Rectal smooth muscle tissue (tissue), 1 donor: ENCODE results near the gene PPIF.
A peak's percentile ranks its signal among the peaks of the same experiment; 100 is the strongest.

ENCODE experiments used
- H3K27ac ChIP-seq: one replicate; pipeline ENCODE4 v1.7.0; 2013; ENCODE audit warnings: low read depth, low read length, inconsistent platforms
- H3K27me3 ChIP-seq: one replicate; pipeline ENCODE4 v1.7.0; 2013; ENCODE audit warnings: low read length; ENCODE audit not compliant: control insufficient read depth, insufficient read depth
- H3K36me3 ChIP-seq: one replicate; pipeline ENCODE4 v1.7.0; 2013; ENCODE audit warnings: low read length; ENCODE audit not compliant: control insufficient read depth, insufficient read depth
- H3K4me1 ChIP-seq: one replicate; pipeline ENCODE4 v1.7.0; 2013; ENCODE audit warnings: low read length; ENCODE audit not compliant: control insufficient read depth, insufficient read depth
- H3K4me3 ChIP-seq: one replicate; pipeline ENCODE4 v1.7.0; 2013; ENCODE audit warnings: low read length
- H3K9ac ChIP-seq: one replicate; pipeline ENCODE4 v1.7.0; 2013; ENCODE audit warnings: low read length

The PPIF gene

DNA sequence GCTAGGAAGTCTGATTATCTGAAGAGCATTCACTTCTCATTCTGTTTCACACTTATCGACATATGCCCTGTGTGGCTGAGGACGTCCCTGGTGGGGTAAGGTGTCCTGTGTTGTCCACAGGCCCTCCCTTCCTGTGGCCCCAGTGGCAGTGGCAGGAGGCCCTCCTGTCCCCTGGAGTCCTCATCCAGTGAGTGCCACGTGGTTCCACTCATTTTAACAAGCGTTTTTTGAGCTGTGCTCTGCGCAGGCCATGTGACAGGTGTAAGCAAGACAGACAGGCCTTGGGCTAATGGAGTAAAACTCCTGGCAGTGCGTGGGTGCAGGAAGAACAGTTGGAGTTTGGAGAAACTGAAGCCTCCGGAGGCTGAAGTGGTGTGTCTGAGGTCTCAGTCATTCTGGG lies 39.3 kb upstream of the PPIF start:
- Histone ChIP-seq H3K36me3 (peaks cover 66% of the 10 kb centered on the region), H3K4me3 (no peak overlapping the region), H3K9ac (no peak overlapping the region), H3K4me1 (no peaks in the 10 kb centered on the region), H3K27me3 (no peaks in the 10 kb centered on the region), H3K27ac (no peak overlapping the region)

DNA sequence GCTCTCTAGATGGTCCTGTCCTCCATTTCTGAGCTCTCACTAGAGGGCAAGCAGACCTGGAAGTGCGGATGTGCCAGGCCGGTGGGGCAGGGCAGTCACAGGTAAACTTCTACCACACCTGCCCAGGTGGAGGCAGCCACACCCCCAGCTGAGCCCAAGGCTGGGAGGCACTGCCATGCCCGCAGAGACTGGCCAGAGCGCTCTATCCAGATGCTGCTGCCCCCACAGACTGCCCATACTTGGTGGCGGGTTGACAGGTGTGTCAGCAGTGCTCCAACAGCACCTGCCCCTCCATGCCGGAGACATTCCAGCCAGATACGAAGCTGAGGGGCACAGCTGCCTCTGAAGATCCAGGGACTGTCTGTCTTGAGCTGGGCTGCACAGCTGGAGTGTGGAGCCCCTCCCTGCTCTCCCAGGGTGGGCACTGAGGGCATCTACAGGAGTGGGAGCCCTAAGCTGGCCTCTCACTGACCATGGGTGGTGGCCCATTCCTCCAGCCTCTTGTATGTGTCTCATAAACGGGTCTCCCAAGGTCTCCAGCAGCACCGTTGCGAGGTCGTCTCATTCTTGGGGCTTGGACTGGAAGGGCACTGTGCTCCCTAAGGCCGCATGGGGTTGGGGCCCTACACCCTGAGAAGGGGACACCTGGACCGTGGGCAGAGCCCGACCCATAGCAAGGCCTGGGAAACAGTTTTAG lies 38.2 kb upstream of the PPIF start:
- Histone ChIP-seq H3K27me3 (no peaks in the 10 kb centered on the region), H3K27ac (no peak overlapping the region), H3K4me3 (no peak overlapping the region), H3K36me3 (peaks cover 61% of the 10 kb centered on the region), H3K4me1 (no peaks in the 10 kb centered on the region), H3K9ac (no peak overlapping the region)

DNA sequence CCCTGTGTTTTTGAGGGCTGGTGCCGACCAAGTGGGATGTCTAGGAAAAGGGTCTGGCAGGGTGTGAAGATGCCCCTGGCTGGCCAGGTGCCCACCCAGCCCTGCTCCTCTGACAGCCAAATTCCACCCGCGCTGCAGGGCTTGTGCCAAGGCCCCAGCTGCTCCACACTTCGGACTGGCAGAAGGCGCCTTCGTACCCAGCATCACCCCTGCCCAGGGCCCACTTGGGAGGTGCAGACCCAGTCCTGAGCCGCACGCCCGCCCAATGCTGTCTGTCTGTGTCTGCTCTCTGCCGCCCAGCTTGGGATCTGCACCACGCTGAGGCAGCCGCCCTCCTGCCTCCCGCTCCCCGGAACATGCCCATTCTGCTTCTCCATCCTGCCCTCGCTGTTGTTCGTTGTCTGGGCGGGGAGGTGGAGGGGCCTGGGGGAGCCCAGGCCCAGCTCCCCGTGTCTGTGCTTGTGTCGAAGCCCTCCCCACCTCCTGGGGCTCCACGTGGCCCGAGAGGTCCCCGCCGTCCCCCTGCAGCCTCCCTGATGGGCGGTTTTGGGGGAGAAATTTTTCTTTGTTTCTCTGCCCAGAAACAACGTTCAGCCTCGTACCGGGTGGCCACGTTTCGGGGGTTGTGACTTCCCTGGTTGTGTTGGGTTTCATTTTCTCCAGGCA lies 36.9 kb upstream of the PPIF start:
- Histone ChIP-seq H3K4me3 (no peak overlapping the region), H3K27ac (peak overlapping the region; percentile 34), H3K27me3 (no peaks in the 10 kb centered on the region), H3K4me1 (no peaks in the 10 kb centered on the region), H3K36me3 (peaks cover 49% of the 10 kb centered on the region), H3K9ac (no peak overlapping the region)

DNA sequence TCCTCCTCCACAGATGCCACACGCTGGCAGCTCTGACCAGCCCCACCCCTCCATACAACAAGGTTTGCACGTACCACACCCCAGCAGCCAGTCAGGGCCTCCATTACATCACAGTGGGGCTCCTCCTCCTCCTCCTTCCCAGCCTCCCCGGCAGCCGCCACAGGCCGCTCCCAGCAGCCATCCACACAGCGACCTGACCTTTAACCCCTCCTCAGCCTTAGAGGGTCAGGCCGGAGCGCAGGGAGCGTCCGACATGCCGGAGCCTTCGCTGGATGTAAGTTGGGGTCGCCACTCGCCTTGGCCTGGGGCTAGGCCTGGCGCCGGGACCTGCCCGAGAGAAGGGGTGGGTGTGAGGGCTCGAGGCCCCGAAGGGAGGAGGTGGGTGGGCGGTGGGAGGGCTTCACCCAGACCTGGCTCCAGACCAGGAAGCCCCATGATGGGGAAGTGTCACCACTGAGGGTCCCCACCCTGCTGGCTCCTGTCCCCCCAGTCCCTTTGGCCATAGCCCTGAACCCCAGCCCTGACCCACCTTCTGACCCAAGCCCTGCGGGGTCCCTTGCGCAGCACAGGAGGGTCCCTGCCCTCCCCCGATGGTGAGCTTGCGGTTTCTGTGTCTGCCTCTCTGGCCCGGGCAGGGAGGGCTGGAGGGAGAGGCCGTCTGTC lies 36.2 kb upstream of the PPIF start:
- Histone ChIP-seq H3K9ac (no peak overlapping the region), H3K4me3 (no peak overlapping the region), H3K4me1 (no peaks in the 10 kb centered on the region), H3K36me3 (peaks cover 49% of the 10 kb centered on the region), H3K27ac (peak overlapping the region; percentile 23), H3K27me3 (no peaks in the 10 kb centered on the region)

DNA sequence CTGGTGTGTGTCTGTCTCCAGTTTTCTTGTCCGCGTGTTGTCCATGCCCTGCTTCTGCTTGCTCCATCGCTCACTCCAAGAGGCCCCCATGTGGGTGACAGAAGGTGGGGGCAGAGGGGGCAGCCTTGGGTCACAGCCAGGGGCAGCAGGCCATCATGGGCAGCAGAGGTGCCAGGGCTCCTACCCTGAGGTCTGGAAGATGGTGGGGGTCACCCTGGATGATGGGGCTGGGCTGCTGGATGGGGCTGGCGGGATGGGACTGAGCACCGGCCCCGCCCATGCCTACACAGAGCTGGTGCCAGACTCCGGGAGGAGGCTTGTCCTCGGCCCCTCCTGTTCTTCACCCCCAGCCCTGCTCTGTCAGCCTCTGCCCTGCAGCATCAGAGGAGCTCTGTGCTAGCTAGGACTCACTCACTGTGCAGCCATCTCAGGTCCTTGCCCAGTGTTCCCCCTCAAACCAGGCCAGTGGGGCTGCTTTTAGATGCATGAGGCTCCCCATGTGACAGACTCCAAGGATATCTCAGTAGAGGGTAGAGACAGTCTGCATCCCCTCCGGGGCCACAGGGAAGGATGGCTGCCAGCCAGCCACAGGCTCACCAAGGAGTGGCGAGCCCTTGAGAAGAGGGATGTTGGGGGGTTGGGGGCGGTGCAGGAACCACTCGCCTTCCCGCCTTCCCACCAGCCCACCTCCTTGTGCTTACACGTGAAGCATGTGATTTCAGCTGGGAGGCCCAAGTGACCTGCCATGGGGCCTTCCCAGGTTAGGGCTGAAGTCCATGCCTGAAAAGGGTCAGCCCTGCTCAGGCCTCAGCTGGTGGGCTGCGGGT lies 35.5 kb upstream of the PPIF start:
- Histone ChIP-seq H3K4me1 (no peaks in the 10 kb centered on the region), H3K4me3 (no peak overlapping the region), H3K36me3 (peaks cover 42% of the 10 kb centered on the region), H3K27ac (no peak overlapping the region), H3K9ac (no peak overlapping the region), H3K27me3 (no peaks in the 10 kb centered on the region)

DNA sequence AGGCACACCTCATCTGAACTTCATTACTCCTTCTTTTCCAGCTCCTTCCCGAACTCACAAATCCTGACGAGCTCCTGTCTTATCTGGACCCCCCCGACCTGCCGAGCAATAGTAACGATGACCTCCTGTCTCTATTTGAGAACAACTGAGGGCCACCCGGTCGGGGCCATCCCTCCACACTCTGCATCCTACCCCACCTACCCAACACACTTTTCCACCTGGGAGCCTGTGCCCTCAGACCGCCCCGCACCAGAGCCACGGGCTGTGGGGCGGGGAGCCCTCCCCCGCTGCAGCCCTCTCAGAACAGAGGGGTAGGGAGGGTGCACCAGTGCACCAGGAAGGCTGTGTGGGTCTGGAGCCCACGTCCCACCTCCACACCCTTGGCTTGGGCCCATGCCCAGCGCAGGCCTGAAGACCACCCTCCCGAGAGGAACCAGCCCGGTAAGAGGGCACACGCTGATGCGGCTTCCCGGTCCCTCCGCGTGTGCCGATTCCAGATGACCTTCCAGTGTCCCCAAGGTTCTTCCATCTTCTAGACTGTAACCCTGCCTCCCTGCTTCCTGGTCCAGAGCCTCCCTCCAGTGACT lies 34.6 kb upstream of the PPIF start:
- Histone ChIP-seq H3K27ac (no peak overlapping the region), H3K27me3 (no peaks in the 10 kb centered on the region), H3K4me3 (no peak overlapping the region), H3K36me3 (peaks cover 33% of the 10 kb centered on the region), H3K9ac (no peak overlapping the region), H3K4me1 (no peaks in the 10 kb centered on the region)

DNA sequence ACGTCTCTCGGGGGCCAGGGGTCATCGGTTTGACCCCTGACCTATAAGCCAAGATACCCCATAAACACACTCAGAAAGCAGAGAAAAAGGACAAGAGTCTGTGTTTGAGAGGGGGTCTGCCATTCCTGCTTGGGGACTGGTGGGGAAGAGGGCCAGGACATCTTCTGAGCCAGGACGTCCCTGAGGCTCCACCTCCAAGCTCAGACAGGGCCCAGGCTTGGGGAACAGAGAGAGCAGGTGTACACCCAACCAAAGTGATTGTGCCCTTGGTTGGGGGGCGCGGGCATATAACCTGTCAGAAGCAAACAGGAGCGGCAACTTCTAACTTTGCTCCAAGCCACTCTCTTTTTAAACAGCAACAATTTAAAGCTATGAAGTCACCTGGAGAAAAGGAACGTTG lies 33.9 kb upstream of the PPIF start:
- Histone ChIP-seq H3K27ac (no peak overlapping the region), H3K4me1 (no peaks in the 10 kb centered on the region), H3K36me3 (peaks cover 27% of the 10 kb centered on the region), H3K9ac (no peak overlapping the region), H3K4me3 (no peak overlapping the region), H3K27me3 (no peaks in the 10 kb centered on the region)

DNA sequence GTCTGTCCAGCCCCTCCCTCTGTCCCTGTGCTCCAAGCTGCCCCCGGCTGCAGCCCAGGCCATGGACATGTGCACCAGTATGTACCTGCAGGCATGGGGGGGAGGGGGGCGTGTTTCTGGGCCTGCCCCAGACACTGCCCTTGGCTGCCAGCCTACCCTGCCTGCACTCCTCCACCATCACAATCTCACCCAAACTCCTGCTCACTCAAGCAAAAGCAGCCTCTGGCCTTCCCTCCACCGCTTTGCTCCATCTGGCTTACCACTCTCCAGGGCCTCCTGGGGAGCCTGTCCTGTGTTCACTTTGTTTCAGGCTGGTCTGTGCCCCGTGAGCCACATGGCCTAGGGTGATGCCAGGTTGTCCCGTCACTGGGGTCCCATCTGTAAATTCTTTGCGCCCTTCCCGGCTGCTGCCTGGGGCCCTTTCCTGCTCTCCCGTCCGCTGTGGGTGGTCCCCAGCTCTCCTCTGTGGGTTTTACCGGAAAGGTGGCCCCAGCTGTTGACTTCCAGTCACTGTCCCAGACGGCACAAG lies 33.3 kb upstream of the PPIF start:
- H3K27ac ChIP-seq: no peak overlapping the region
- H3K4me1 ChIP-seq: no peaks in the 10 kb centered on the region
- no peaks in the 10 kb centered on the region for H3K27me3 ChIP-seq
- peaks cover 24% of the 10 kb centered on the region for H3K36me3 ChIP-seq
- H3K9ac ChIP-seq: no peak overlapping the region
- no peak overlapping the region for H3K4me3 ChIP-seq

DNA sequence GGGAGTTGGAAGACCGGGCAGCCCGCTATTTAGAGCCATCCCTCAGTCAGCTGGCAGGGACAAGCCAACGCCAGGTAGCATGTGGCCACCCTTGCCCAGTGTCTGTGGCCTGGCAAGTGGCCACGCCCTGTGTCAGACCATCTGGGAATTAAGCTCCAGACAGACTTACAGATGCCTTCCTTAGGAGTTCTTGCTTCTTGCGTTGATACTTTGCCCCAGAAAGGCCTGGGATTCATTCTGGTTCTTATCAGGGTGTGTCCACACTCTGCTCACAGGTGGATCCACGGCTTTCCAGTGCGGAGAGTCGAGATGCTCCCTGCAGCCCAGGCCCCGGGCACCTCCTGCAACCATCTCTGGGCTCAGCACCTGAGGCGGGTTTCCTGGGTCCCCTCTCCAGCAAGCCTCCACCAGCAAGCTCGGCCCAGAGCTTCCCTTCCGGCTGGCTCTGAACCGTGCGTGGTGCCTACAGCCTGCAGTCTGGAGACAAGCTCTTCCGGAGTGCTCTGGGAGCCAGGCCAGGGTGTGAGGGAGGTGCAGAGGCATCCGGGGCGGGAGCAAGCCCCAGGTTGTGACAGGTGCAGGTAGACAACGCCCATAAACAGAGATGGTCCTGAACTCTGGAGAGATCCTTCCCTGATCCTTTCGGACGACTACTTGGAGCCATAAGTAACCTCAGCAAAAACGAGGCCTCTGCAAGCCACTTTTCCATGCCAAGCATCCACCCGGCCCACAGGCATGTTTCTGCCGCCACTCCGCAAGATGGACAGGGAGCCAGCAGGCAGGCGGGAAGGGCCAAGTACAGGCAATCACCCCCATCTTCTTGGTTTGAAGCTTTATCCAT lies 32.3 kb upstream of the PPIF start:
- H3K9ac ChIP-seq: no peak overlapping the region
- H3K27ac ChIP-seq: no peak overlapping the region
- no peaks in the 10 kb centered on the region for H3K27me3 ChIP-seq
- H3K4me1 ChIP-seq: no peaks in the 10 kb centered on the region
- no peak overlapping the region for H3K4me3 ChIP-seq
- peaks cover 15% of the 10 kb centered on the region for H3K36me3 ChIP-seq

DNA sequence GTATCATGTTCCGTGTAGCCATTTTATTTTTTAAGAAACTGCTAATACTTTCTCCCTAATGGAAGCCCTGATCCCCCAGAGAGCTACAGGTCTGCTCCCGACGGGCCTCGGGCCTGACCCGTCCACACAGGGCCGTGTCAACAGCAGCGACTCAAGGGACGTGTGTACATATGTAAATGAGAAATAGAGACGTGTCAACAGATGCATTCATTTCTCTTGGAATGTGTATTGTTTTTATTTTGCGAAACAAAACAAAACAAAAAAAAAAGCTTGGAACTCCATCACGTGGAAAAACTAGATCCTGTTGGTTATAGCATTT lies 31.7 kb upstream of the PPIF start:
- Histone ChIP-seq H3K4me3 (no peak overlapping the region), H3K27me3 (no peaks in the 10 kb centered on the region), H3K4me1 (no peaks in the 10 kb centered on the region), H3K27ac (no peak overlapping the region), H3K9ac (no peak overlapping the region), H3K36me3 (peaks cover 15% of the 10 kb centered on the region)

DNA sequence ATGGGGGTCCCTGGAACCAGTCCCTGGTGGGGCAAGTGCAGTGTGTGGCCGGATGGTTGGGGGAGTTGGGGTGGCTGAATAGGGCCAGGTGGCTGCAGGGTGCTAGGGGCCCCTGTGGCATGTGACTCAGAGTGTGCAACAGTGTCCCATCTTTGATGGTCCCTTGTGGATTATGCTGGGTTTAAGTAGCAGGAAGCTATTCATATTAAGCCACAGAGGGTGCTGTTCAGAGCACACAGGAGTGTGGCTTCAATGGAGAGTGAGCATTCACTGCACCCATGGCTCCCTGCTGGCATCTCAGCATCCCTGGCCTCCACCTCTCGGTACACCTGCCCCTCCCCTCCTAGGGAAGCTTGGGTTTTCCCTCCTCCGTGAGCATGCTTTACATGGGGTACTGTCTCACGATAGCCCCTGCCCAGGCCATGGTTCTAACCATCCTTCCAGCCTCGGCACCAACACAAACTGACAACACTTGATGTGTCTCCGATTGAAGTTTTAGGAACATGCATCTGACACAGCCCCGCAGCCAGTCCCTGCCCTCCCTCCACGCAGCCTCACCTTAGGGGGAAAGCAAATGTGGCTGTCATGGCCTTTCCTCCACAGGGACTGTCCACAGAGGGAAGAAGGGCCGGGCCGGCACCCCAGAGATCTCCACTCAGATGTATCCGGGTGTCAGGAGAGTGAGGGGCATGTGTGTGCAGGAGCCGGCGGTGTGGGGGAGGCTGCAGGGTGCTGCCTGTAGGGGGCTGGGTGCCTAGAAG lies 30.4 kb upstream of the PPIF start:
- Histone ChIP-seq H3K4me1 (no peaks in the 10 kb centered on the region), H3K27ac (no peak overlapping the region), H3K9ac (no peak overlapping the region)

More for the DNA sequence above, 30.4 kb upstream of the PPIF start:
- no peak overlapping the region for H3K4me3 ChIP-seq
- no peaks in the 10 kb centered on the region for H3K27me3 ChIP-seq
- H3K36me3 ChIP-seq: peaks cover 10% of the 10 kb centered on the region
